GM19455 (cell line): ENCODE results near the gene ZNF316.

Experiments
- ATAC-seq: cut with Tn5 transposase; IDR thresholded peaks from one replicate; pipeline ENCODE4 v1.9.1; 2021; ENCODE audit not compliant: unreplicated experiment

The ZNF316 gene

GRCh38 chr7:6636741-6637543 is at the start of gene ZNF316:
TSS of gene ZNF316 (plus strand) at chr7:6637318. CDS start at chr7:6642410, 5,092 bp downstream.
- peak; percentile 57 for ATAC-seq

- no peak for ATAC-seq
Observed at GRCh38 chr7:6588566-6588965, 48.6 kb upstream of the ZNF316 start.

GRCh38 chr7:6589151-6589828 is 47.8 kb upstream of the ZNF316 start:
- no peak for ATAC-seq

GRCh38 chr7:6589829-6590644 is 47.1 kb upstream of the ZNF316 start, which contains the start of gene INTS15:
TSS of gene INTS15 (plus strand) at chr7:6590021. CDS start at chr7:6590284, 263 bp downstream.
- peak; percentile 88 for ATAC-seq

GRCh38 chr7:6590645-6591110 is 46.4 kb upstream of the ZNF316 start:
- ATAC-seq: peak; percentile 1

GRCh38 chr7:6600093-6600492 is 37.0 kb upstream of the ZNF316 start:
- no peak for ATAC-seq

GRCh38 chr7:6604458-6604857 is 32.7 kb upstream of the ZNF316 start:
- no peak for ATAC-seq

- ATAC-seq: no peak
Observed at GRCh38 chr7:6606866-6607583, 30.1 kb upstream of the ZNF316 start.

GRCh38 chr7:6607651-6608051 is 29.5 kb upstream of the ZNF316 start:
- ATAC-seq: no peak

- ATAC-seq: no peak
Observed at GRCh38 chr7:6608081-6608480, 29.0 kb upstream of the ZNF316 start.

- ATAC-seq: no peak
Observed at GRCh38 chr7:6608794-6609193, 28.3 kb upstream of the ZNF316 start.

- no peak for ATAC-seq
Observed at GRCh38 chr7:6612819-6613218, 24.3 kb upstream of the ZNF316 start.

GRCh38 chr7:6613706-6614105 is 23.4 kb upstream of the ZNF316 start:
- ATAC-seq: no peak

- no peak for ATAC-seq
Observed at GRCh38 chr7:6614953-6615722, 22.0 kb upstream of the ZNF316 start, which contains the start of gene ZNF853. TSS of gene ZNF853 (plus strand) at chr7:6615610. CDS start at chr7:6616175, 565 bp downstream.

- no peak for ATAC-seq
Observed at GRCh38 chr7:6615723-6616555, 21.2 kb upstream of the ZNF316 start.

GRCh38 chr7:6616854-6617643 is 20.1 kb upstream of the ZNF316 start:
- no peak for ATAC-seq

- ATAC-seq: no peak
Observed at GRCh38 chr7:6618621-6619020, 18.5 kb upstream of the ZNF316 start.

- ATAC-seq: no peak
Observed at GRCh38 chr7:6619961-6620360, 17.2 kb upstream of the ZNF316 start.
